ENCODE measurements around the gene KRTAP5-6. TPM values are rescaled to one million over a fixed set of nuclear protein-coding genes. Genes with fewer than 3 reads are reported as not detected.
A peak's percentile ranks its signal among the peaks of the same experiment; 100 is the strongest.

The KRTAP5-6 gene
- total RNA-seq, 3 donors from 2014 or later: not detected

GRCh38 chr11:1746956-1747752 is 50.2 kb downstream of the KRTAP5-6 start:
- H3K4me3 ChIP-seq: peak overlapping the region in 2 of 3 donors; percentile 55 to 65
- H3K36me3 ChIP-seq: no peaks in the 10 kb centered on the region
- H3K27ac ChIP-seq: peak overlapping the region in 1 of 2 donors; percentile 28
- no peak for TF ChIP-seq POLR2A (IDR thresholded peaks at IDR 0.05)
- TF ChIP-seq POLR2AphosphoS5 (IDR thresholded peaks at IDR 0.05): no peak
- no peak for TF ChIP-seq CTCF (IDR thresholded peaks at IDR 0.05)
- peaks cover 0 to 6% of the 10 kb centered on the region in 2 donors for H3K4me1 ChIP-seq
- peaks cover 0 to 21% of the 10 kb centered on the region in 2 donors for H3K27me3 ChIP-seq
- no peaks in the 10 kb centered on the region for H3K9me3 ChIP-seq
- DNase-seq (ENCODE audit: low spot score in 2 of 2): no peak
- intact Hi-C loops (cut with DNase I; ENCODE audit: low total_unique reads): no loop called here

Other genes with a start within 250 kb of the KRTAP5-6 start
- gene MOB2, start 210.4 kb upstream of the KRTAP5-6 start, total RNA-seq: 10 to 100 TPM; 36.4 to 46.1 (median 37.9) TPM
- 1 to 10 TPM in 2 of 3 donors, under 1 TPM in 1; 0.80 to 2.9 (median 1.6) TPM for gene DUSP8, start 124.9 kb upstream of the KRTAP5-6 start, total RNA-seq
- gene KRTAP5-1, start 111.9 kb upstream of the KRTAP5-6 start, total RNA-seq: not detected
- gene KRTAP5-2, start 98.9 kb upstream of the KRTAP5-6 start, total RNA-seq: not detected
- gene KRTAP5-3, start 88.7 kb upstream of the KRTAP5-6 start, total RNA-seq: not detected
- not detected for gene KRTAP5-4, start 75.1 kb upstream of the KRTAP5-6 start, total RNA-seq
- not detected for gene KRTAP5-5, start 67.4 kb upstream of the KRTAP5-6 start, total RNA-seq
- 10 to 100 TPM in 1 of 3 donors, 1 to 10 TPM in 1, under 1 TPM in 1; 0.33 to 14.0 (median 1.4) TPM for gene IFITM10, start 53.4 kb downstream of the KRTAP5-6 start, total RNA-seq
- 100 to 1,000 TPM; 244 to 694 (median 667) TPM for gene CTSD, start 66.7 kb downstream of the KRTAP5-6 start, total RNA-seq
- 10 to 100 TPM in 2 of 3 donors, not detected in 1; 10.7 to 12.1 TPM for gene SYT8, start 137.8 kb downstream of the KRTAP5-6 start, total RNA-seq
- gene TNNI2, start 141.8 kb downstream of the KRTAP5-6 start, total RNA-seq: 1 to 10 TPM in 2 of 3 donors, not detected in 1; 1.6 to 5.6 TPM
- 10 to 100 TPM; 21.4 to 36.0 (median 23.6) TPM for gene LSP1, start 155.9 kb downstream of the KRTAP5-6 start, total RNA-seq
- not detected for gene PRR33, start 194.7 kb downstream of the KRTAP5-6 start, total RNA-seq
- gene TNNT3, start 222.5 kb downstream of the KRTAP5-6 start, total RNA-seq: 1 to 10 TPM; 3.5 to 8.2 (median 3.6) TPM